Right atrium auricular region (tissue), 2 donors: ENCODE results near the gene ZNF557. TPM values are rescaled to one million over a fixed set of nuclear protein-coding genes. Genes with fewer than 3 reads are reported as not detected.
A peak's percentile ranks its signal among the peaks of the same experiment; 100 is the strongest.
"Not testable (repeated sequence)": the region's sequence is repeated elsewhere in the genome, so short reads cannot be mapped to it uniquely, and the experiment has no call there.

Source experiments
- DNase-seq: peaks from one replicate; pipeline ENCODE4 v3.0.0-alpha.2; 2019; ENCODE audit warnings: low spot score
- H3K27ac ChIP-seq, 2 donors: fragments of 200-600 bp; sonication (generic); 1 replicate in 1 of 2; 2 replicates in 1 of 2; pipeline ENCODE4 v1.5.1; 2016 to 2019
- H3K27me3 ChIP-seq, 2 donors: fragments of 200-600 bp; sonication (generic); one replicate each; pipeline versions ENCODE4 v1.5.1 to v1.6.0; 2017 to 2019
- H3K36me3 ChIP-seq: fragments of 200-600 bp; sonication (generic); one replicate; pipeline ENCODE4 v1.5.1; 2016
- H3K4me1 ChIP-seq, 2 donors: fragments of 200-600 bp; sonication (generic); one replicate each; pipeline versions ENCODE4 v1.5.1 to v1.6.0; 2017 to 2019
- H3K4me3 ChIP-seq, 2 donors: fragments of 200-600 bp; sonication (generic); 1 replicate in 1 of 2; 2 replicates in 1 of 2; pipeline ENCODE4 v1.5.1; 2017 to 2019; ENCODE audit warnings: mild to moderate bottlenecking in 1 of 2, moderate library complexity in 1 of 2
- H3K9me3 ChIP-seq, 2 donors: fragments of 200-600 bp; sonication (generic); one replicate each; pipeline ENCODE4 v1.5.1; 2019
- CTCF ChIP-seq, 2 donors: fragments of 200-600 bp; sonication (generic); IDR thresholded peaks; one replicate each; pipeline ENCODE4 v1.5.1; 2019; ENCODE audit warnings: antibody characterized with exemption in 2 of 2
- total RNA-seq, 2 donors: library from RNA; depleted of rRNA; stranded (reverse); fragments of >200 nt; gene quantifications; one replicate each; pipeline ENCODE4 v1.1.0, GENCODE V29; 2016

ZNF557 gene
- total RNA-seq, result 1 to 10 TPM; 3.1 to 5.1 TPM

- TF ChIP-seq CTCF (IDR thresholded peaks at IDR 0.05), result no peak
- H3K27me3 ChIP-seq, result no peaks in the 10 kb centered on the region
- peak within 1 kb of the TSS; percentile 92 to 98 for H3K4me3 ChIP-seq
- no peaks in the 10 kb centered on the region for H3K9me3 ChIP-seq
- H3K4me1 ChIP-seq, result peaks cover 0 to 11% of the 10 kb centered on the region in 2 donors
- peak within 1 kb of the TSS; percentile 65 to 83 for H3K27ac ChIP-seq
- peak; percentile 97 for DNase-seq
- peaks cover 36% of the 10 kb centered on the region for H3K36me3 ChIP-seq
Observed at GRCh38 chr19:7069042-7069903, at the start of gene ZNF557. Gene ZNF557, plus strand, starts transcription at chr19:7069703. Its CDS starts 5,372 bp downstream, at chr19:7075075.

GRCh38 chr19:7021331-7021730 lies 48.2 kb upstream of the ZNF557 start, which contains the start of gene MBD3L2B:
Gene MBD3L2B, minus strand, starts transcription at chr19:7021431. Its CDS starts 34 bp downstream, at chr19:7021397.
- not testable (repeated sequence) for H3K36me3 ChIP-seq, H3K9me3 ChIP-seq, H3K27me3 ChIP-seq, DNase-seq, H3K27ac ChIP-seq, H3K4me1 ChIP-seq, H3K4me3 ChIP-seq

GRCh38 chr19:7028790-7029189 lies 40.7 kb upstream of the ZNF557 start:
- DNase-seq, H3K4me3 ChIP-seq, H3K36me3 ChIP-seq, H3K9me3 ChIP-seq, H3K27me3 ChIP-seq, H3K27ac ChIP-seq, H3K4me1 ChIP-seq: not testable (repeated sequence)

GRCh38 chr19:7030278-7030677 lies 39.2 kb upstream of the ZNF557 start, which contains the start of gene MBD3L5:
Gene MBD3L5, plus strand, starts transcription at chr19:7030578. Its CDS starts 34 bp downstream, at chr19:7030612.
- H3K27ac ChIP-seq, DNase-seq, H3K9me3 ChIP-seq, H3K4me1 ChIP-seq, H3K27me3 ChIP-seq, H3K36me3 ChIP-seq, H3K4me3 ChIP-seq: not testable (repeated sequence)

- H3K27ac ChIP-seq, H3K9me3 ChIP-seq, H3K36me3 ChIP-seq, H3K4me1 ChIP-seq, DNase-seq, H3K4me3 ChIP-seq, H3K27me3 ChIP-seq: not testable (repeated sequence)
Observed at GRCh38 chr19:7040079-7040478, 29.4 kb upstream of the ZNF557 start, which contains the start of gene MBD3L4. Gene MBD3L4, minus strand, starts transcription at chr19:7040179. Its CDS starts 35 bp downstream, at chr19:7040144.

- H3K4me3 ChIP-seq, H3K27ac ChIP-seq, H3K27me3 ChIP-seq, H3K9me3 ChIP-seq, DNase-seq, H3K36me3 ChIP-seq, H3K4me1 ChIP-seq: not testable (repeated sequence)
Observed at GRCh38 chr19:7041563-7041962, 27.9 kb upstream of the ZNF557 start.

- H3K4me3 ChIP-seq, H3K9me3 ChIP-seq, H3K27me3 ChIP-seq, DNase-seq, H3K27ac ChIP-seq, H3K36me3 ChIP-seq, H3K4me1 ChIP-seq: not testable (repeated sequence)
Observed at GRCh38 chr19:7049021-7049420, 20.5 kb upstream of the ZNF557 start, which contains the start of gene MBD3L2. Gene MBD3L2, plus strand, starts transcription at chr19:7049321. Its CDS starts 53 bp downstream, at chr19:7049374.

- not testable (repeated sequence) for H3K4me1 ChIP-seq, H3K4me3 ChIP-seq, DNase-seq, H3K27me3 ChIP-seq, H3K27ac ChIP-seq, H3K36me3 ChIP-seq, H3K9me3 ChIP-seq
Observed at GRCh38 chr19:7051421-7051820, 18.1 kb upstream of the ZNF557 start.

- DNase-seq, H3K4me1 ChIP-seq, H3K4me3 ChIP-seq, H3K27me3 ChIP-seq, H3K9me3 ChIP-seq, H3K27ac ChIP-seq, H3K36me3 ChIP-seq: not testable (repeated sequence)
Observed at GRCh38 chr19:7052896-7053295, 16.6 kb upstream of the ZNF557 start.

GRCh38 chr19:7054635-7055368 lies 14.7 kb upstream of the ZNF557 start:
- H3K36me3 ChIP-seq, H3K9me3 ChIP-seq, H3K27ac ChIP-seq, H3K4me1 ChIP-seq, H3K27me3 ChIP-seq, DNase-seq, H3K4me3 ChIP-seq: not testable (repeated sequence)

- not testable (repeated sequence) for H3K27me3 ChIP-seq, H3K27ac ChIP-seq, H3K4me3 ChIP-seq, H3K9me3 ChIP-seq, H3K36me3 ChIP-seq, H3K4me1 ChIP-seq, DNase-seq
Observed at GRCh38 chr19:7055679-7056078, 13.8 kb upstream of the ZNF557 start.

- H3K9me3 ChIP-seq, H3K27ac ChIP-seq, DNase-seq, H3K4me1 ChIP-seq, H3K27me3 ChIP-seq, H3K4me3 ChIP-seq, H3K36me3 ChIP-seq: not testable (repeated sequence)
Observed at GRCh38 chr19:7056371-7056770, 13.1 kb upstream of the ZNF557 start.

- not testable (repeated sequence) for H3K9me3 ChIP-seq, H3K27ac ChIP-seq, H3K4me3 ChIP-seq, H3K4me1 ChIP-seq, H3K27me3 ChIP-seq, H3K36me3 ChIP-seq, DNase-seq
Observed at GRCh38 chr19:7058576-7058975, 10.9 kb upstream of the ZNF557 start, which contains the start of gene MBD3L3. Gene MBD3L3, minus strand, starts transcription at chr19:7058676. Its CDS starts 71 bp downstream, at chr19:7058605.
